GM12892 (cell line): Measurements from ENCODE around the gene PAPPA.

Experiments used
- POLR2A ChIP-seq: IDR thresholded peaks from 2 replicates; pipeline ENCODE4 v1.6.1; 2011; ENCODE audit warnings: low read depth, low read length, control low read depth
- POLR2AphosphoS5 ChIP-seq: IDR thresholded peaks from 2 replicates; pipeline ENCODE4 v1.6.1; 2011; ENCODE audit warnings: low read depth, low read length, control low read depth

- TF ChIP-seq POLR2AphosphoS5 (no peak), POLR2A (no peak)
These were observed 438 bp upstream of the PAPPA start for GRCh38 chr9:116152941-116153764.
